ENCODE measurements around the gene MTFP1. TPM values are rescaled to one million over a fixed set of nuclear protein-coding genes. Genes with fewer than 3 reads are reported as not detected.
"Not testable (repeated sequence)": the region's sequence is repeated elsewhere in the genome, so short reads cannot be mapped to it uniquely, and the experiment has no call there.

The MTFP1 gene
- total and polyA plus RNA-seq, 4 donors, result 1.8 to 40.0 (median 25.5) TPM

DNA sequence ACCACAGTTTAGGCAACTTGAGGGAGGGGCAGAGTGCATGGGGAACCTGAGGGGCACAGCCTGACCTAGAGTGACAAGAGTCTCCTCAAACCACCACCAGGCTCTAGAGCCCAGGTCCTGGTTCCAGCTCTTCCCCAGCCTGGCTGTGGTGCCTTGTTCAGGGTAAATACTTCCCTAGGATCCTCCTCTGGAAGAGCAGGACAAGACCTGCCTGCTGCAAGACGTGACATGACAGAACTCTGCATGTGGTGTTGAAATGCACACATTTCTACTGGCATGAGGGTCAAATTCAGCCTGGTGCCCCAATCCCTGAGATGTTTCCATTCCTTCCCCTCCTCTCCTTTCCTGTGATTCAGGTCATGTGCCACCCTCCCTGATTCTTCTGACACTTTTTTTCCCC is 25.4 kb upstream of the MTFP1 start:
- TF ChIP-seq, protein P1, sequence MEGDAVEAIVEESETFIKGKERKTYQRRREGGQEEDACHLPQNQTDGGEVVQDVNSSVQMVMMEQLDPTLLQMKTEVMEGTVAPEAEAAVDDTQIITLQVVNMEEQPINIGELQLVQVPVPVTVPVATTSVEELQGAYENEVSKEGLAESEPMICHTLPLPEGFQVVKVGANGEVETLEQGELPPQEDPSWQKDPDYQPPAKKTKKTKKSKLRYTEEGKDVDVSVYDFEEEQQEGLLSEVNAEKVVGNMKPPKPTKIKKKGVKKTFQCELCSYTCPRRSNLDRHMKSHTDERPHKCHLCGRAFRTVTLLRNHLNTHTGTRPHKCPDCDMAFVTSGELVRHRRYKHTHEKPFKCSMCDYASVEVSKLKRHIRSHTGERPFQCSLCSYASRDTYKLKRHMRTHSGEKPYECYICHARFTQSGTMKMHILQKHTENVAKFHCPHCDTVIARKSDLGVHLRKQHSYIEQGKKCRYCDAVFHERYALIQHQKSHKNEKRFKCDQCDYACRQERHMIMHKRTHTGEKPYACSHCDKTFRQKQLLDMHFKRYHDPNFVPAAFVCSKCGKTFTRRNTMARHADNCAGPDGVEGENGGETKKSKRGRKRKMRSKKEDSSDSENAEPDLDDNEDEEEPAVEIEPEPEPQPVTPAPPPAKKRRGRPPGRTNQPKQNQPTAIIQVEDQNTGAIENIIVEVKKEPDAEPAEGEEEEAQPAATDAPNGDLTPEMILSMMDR (IDR thresholded peaks at IDR 0.05; ENCODE audit: control extremely low read depth, extremely low read depth), result no peak
- no peak overlapping the region for H3K4me3 ChIP-seq
- ATAC-seq (ENCODE audit: insufficient read depth, low FRiP score), result no peak
- H3K4me1 ChIP-seq (ENCODE audit: control insufficient read depth in 5 of 5, insufficient read depth in 5 of 5, low read length in 5 of 5), result peaks cover 0 to 17% (median 2%) of the 10 kb centered on the region in 5 donors
- H3K27ac ChIP-seq (ENCODE audit: low read depth in 1 of 2, low read length in 1 of 2), result no peak overlapping the region
- H3K9me3 ChIP-seq (ENCODE audit: control insufficient read depth in 4 of 4, insufficient read depth in 3 of 4, low read length in 3 of 4), result no peaks in the 10 kb centered on the region
- H3K36me3 ChIP-seq (ENCODE audit: control insufficient read depth in 4 of 4, insufficient read depth in 4 of 4, low read length in 4 of 4), result no peaks in the 10 kb centered on the region
- WGBS, 2 donors, result 50 to 68% methylated on average over 1 of the region's 1 CpG
- no peak overlapping the region for H3K9ac ChIP-seq (ENCODE audit: insufficient read depth in 1 of 2, low read length in 2 of 2)
- DNase-seq, result no peak
- peaks cover 0 to 3% (median 0%) of the 10 kb centered on the region in 3 donors for H3K27me3 ChIP-seq (ENCODE audit: control insufficient read depth in 3 of 3, insufficient read depth in 3 of 3, low read length in 2 of 3)

DNA sequence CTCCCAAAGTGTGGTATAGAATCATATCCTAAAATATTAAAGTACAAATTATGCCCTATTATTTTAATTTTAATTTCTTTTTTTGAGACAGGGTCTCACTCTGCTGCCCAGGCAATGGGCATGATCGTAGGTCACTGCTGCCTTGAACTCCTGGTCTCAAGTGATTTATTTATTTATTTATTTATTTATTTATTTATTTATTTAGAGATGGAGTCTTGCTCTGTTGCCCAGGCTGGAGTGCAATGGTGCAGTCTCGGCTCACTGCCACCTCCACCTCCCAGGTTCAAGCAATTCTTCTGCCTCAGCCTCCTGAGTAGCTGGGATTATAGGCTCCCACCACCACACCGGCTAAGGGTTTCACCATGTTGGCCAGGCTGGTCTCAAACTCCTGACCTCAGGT is 24.5 kb upstream of the MTFP1 start:
- H3K4me3 ChIP-seq, DNase-seq: not testable (repeated sequence)
- WGBS, 2 donors, result 95 to 96% methylated on average over 3 of the region's 3 CpGs

GRCh38 chr22:30402028-30402765 is 23.4 kb upstream of the MTFP1 start:
- Histone ChIP-seq H3K9me3 (ENCODE audit: control insufficient read depth in 4 of 4, insufficient read depth in 3 of 4, low read length in 3 of 4) (no peaks in the 10 kb centered on the region), H3K4me1 (ENCODE audit: control insufficient read depth in 5 of 5, insufficient read depth in 5 of 5, low read length in 5 of 5) (peaks cover 0 to 13% (median 0%) of the 10 kb centered on the region in 5 donors), H3K36me3 (ENCODE audit: control insufficient read depth in 4 of 4, insufficient read depth in 4 of 4, low read length in 4 of 4) (peaks cover 0 to 8% (median 5%) of the 10 kb centered on the region in 4 donors), H3K27ac (ENCODE audit: low read depth in 1 of 2, low read length in 1 of 2) (no peak overlapping the region), H3K27me3 (ENCODE audit: control insufficient read depth in 3 of 3, insufficient read depth in 3 of 3, low read length in 2 of 3) (no peaks in the 10 kb centered on the region), H3K9ac (ENCODE audit: insufficient read depth in 1 of 2, low read length in 2 of 2) (no peak overlapping the region), H3K4me3 (no peak overlapping the region)
- ATAC-seq (ENCODE audit: insufficient read depth, low FRiP score) (no peak), DNase-seq (no peak)
- TF ChIP-seq, protein P1 (IDR thresholded peaks at IDR 0.05; ENCODE audit: control extremely low read depth, extremely low read depth), result no peak
- WGBS, 2 donors, result 81 to 84% methylated on average over 5 of the region's 5 CpGs

More for the DNA sequence above, 24.5 kb upstream of the MTFP1 start:
- H3K4me1 ChIP-seq (ENCODE audit: control insufficient read depth in 5 of 5, insufficient read depth in 5 of 5, low read length in 5 of 5), result peaks cover 0 to 17% (median 2%) of the 10 kb centered on the region in 5 donors
- not testable (repeated sequence) for H3K27me3 ChIP-seq (ENCODE audit: control insufficient read depth in 3 of 3, insufficient read depth in 3 of 3, low read length in 2 of 3); H3K27ac ChIP-seq (ENCODE audit: low read depth in 1 of 2, low read length in 1 of 2); ATAC-seq (ENCODE audit: insufficient read depth, low FRiP score); H3K9me3 ChIP-seq (ENCODE audit: control insufficient read depth in 4 of 4, insufficient read depth in 3 of 4, low read length in 3 of 4); H3K36me3 ChIP-seq (ENCODE audit: control insufficient read depth in 4 of 4, insufficient read depth in 4 of 4, low read length in 4 of 4); H3K9ac ChIP-seq (ENCODE audit: insufficient read depth in 1 of 2, low read length in 2 of 2)

DNA sequence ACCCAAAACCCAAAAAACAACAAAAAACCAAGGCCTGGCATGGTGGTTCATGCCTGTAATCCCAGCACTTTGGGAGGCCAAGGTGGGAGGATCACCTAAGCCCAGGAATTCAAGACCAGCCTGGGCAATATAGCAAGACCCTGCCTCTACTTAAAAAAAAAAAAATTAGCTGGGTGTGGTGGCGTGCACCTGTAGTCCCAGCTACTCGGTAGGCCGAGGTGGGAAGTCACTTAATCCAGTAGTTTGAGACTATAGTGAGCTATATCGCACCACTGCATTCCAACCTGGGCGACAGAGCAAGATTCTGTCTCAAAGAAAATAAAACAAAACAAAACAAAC is 22.8 kb upstream of the MTFP1 start:
- WGBS, 2 donors, result 98% methylated on average over 5 of the region's 5 CpGs
- peaks cover 0 to 11% (median 7%) of the 10 kb centered on the region in 4 donors for H3K36me3 ChIP-seq (ENCODE audit: control insufficient read depth in 4 of 4, insufficient read depth in 4 of 4, low read length in 4 of 4)
- H3K9me3 ChIP-seq (ENCODE audit: control insufficient read depth in 4 of 4, insufficient read depth in 3 of 4, low read length in 3 of 4); H3K27ac ChIP-seq (ENCODE audit: low read depth in 1 of 2, low read length in 1 of 2); DNase-seq; H3K4me1 ChIP-seq (ENCODE audit: control insufficient read depth in 5 of 5, insufficient read depth in 5 of 5, low read length in 5 of 5); ATAC-seq (ENCODE audit: insufficient read depth, low FRiP score); H3K9ac ChIP-seq (ENCODE audit: insufficient read depth in 1 of 2, low read length in 2 of 2); H3K27me3 ChIP-seq (ENCODE audit: control insufficient read depth in 3 of 3, insufficient read depth in 3 of 3, low read length in 2 of 3); H3K4me3 ChIP-seq: not testable (repeated sequence)

Measured in lung (tissue), 12 donors.